T1000 (cell line): Measurements from ENCODE around the gene TUBA8.

Experiments
- DNase-seq: peaks from one replicate; lab custom pipeline; 2025; ENCODE audit warnings: mixed read lengths; lab: John Stamatoyannopoulos, UW

The TUBA8 gene

DNA sequence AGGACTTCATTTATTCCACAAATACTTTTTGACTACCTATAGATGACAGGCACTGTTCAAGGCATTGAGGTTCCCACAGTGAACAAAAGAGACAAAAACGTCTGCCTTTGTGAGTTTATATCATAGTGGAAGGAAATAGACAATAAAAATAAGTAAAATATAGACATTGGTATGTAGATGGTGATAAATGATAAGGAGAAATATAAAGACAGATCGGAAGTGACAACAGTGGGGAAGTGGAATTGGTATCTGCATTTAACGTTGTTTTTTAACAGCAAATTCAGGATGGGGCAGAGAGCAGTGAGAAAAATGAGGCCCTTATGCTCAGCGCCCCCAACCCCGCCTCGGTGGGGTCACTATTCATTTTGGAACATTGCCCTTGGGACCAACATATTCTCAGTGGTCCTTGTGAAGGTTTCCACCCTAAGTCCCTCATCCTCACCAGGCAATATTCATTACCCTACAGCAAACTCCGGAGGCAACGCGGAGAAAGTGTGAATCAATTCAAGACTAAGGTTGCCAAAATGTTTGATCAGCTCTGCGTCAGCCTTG is 33.4 kb upstream of the TUBA8 start:
- no peak for DNase-seq

DNA sequence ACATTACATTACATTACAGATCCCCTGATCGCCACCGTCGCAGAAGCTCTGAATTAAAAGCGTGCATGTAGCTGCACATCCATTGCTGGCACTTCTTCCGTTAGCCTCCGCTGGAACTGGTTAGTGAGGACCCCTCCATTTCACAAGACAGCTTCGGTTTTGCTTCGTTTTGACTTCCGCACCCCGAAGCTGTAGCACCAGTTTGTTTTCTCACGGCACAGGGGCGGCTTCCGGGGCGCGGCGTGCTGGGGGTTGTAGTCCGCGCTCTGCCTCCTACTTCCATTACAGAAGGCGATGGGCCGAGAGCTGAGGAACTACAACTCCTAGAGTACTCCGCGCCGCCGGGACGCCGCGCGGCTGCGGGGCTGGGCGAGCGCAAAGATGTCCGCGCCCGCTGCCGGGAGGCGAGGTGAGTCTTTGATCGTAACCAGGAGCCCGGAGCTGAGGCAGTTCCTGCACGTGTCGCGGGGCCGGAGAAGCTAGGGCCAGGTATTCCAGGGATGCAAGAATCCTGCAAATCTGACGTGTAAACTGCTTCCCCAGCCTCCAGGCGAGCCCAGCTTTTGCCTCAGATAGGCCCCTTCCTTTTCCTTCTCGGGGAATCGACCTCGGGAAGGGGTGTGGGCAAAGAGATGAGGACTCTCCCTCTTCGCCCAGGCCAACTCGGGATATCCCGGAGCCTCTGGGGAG is 32.8 kb upstream of the TUBA8 start, which contains the start of gene PEX26:
Gene PEX26 (plus strand): TSS at position 352 of the 690 bp plus-strand sequence. CDS start 387 bp downstream, outside the sequence.
- peak; percentile 88 for DNase-seq

- no peak for DNase-seq
Observed at GRCh38 chr22:18078329-18079041, 32.1 kb upstream of the TUBA8 start.

GRCh38 chr22:18079706-18080233 is 30.8 kb upstream of the TUBA8 start:
- no peak for DNase-seq

DNA sequence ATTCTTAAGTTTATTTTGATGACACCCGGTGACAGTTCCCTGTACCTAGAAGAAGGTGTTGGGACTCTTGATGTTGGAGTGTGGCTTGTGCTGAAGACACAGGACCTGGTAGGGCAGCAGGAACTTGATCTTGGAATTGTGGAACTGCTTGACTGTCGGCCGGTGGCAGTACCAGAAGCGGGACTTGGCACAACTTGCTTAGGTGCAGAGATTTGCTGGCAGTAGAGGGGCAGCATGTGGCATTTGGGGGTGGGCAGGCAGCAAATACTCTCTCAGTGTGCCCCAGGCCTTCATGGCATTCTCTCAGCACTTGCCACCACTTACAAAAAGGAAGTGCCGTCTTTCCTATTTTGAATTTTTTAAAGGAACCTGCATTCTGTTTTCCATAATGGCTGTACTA is 29.2 kb upstream of the TUBA8 start:
- no peak for DNase-seq

DNA sequence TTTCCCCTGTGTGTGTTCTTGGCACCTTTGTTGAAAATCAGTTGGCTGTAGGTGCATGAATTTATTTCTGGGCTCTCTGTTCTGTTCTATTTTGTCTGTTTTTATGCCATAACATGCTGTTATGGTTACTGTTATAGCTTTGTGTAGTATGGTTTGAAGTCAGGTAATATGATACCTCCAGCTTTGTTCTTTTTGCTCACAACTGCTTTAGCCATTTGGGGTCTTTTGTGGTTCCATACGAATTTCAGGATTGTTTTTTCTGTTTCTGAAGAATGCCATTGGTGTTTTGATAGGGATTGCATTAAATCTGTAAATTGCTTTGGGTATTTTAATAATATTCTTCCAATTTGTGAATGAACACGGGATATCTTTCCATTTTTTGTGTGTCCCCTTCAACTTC is 28.1 kb upstream of the TUBA8 start:
- DNase-seq: no peak

- no peak for DNase-seq
Observed at GRCh38 chr22:18083406-18083805, 27.2 kb upstream of the TUBA8 start.

DNA sequence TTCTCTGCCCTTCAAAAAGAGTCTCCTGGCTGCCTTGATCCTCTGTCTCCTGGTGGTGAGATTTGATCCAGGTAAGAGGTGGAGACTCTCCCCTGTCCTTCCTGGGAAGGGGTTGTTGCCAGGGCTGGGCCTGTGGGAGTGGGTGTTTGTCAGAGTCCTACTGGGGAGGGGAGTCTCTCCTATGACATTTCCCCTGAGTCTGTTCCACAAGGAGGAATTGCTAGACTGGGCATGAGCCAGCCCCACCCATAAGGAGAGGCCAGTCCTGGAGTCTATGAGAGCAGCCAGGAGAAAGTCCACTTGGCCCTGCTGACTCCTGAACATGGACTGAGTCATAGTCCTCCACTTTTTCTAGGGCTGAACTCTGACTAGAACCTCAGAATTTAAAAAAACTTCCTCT is 25.4 kb upstream of the TUBA8 start:
- DNase-seq: no peak

- no peak for DNase-seq
Observed at GRCh38 chr22:18087350-18087855, 23.2 kb upstream of the TUBA8 start.

GRCh38 chr22:18088825-18089568 is 21.6 kb upstream of the TUBA8 start:
- DNase-seq: no peak

DNA sequence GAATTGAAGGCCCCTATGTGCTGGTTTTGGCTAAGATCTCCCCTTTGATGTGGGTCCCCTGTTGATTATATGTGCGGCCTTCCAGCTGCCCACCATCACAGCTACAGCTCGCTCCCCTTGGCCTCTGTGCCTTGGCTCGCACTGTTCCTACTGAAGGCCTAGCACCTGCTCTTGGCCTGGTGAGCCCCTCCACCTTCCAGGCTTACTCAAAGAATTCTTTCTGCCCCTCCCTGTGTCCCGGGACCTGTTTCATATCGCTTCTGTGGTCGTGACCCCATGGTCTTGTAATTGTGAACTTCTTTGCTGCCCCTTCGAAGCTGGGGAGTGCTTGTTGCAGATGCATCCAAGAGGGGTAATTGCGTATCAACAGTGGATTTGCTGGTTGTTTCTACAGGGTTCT is 20.3 kb upstream of the TUBA8 start:
- DNase-seq: no peak

DNA sequence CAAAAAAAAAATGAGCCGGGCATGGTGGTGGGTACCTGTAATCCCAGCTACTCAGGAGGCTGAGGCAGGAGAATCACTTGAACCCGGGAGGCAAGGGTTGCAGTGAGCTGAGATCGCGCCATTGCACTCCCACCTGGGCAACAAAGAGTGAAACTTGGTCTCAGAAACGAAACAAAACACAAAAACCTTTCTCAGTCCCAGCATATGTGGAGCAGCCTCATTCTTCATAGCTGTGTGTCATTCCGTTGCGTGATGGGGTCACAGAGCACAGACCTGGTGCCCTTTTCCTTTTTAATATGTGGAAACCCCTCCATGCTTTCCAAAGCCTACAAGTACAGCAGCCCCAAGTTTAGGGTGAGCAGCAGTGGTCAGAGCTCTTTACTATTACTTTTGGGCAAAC is 19.1 kb upstream of the TUBA8 start:
- DNase-seq: no peak

- DNase-seq: no peak
Observed at GRCh38 chr22:18091916-18092526, 18.6 kb upstream of the TUBA8 start.

DNA sequence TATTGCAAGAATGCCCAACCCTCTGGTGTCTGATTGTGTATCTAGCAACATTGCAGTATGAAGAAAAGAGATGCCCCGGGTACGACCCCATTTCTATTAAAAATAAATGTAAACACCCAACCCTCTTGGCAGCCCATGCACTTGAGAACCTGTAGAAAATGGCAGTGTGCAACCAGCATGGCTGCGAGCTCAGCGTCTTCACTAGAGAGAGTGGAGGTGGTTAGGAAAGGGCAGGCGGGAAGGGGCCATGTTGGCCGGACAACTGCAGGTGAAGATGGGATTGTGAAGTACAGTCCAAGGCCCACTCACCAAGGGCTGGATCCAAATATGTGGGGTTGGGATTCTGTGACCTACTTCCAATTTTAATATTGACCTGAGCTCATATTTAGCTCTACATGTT is 16.9 kb upstream of the TUBA8 start:
- DNase-seq: no peak

- no peak for DNase-seq
Observed at GRCh38 chr22:18095101-18095805, 15.4 kb upstream of the TUBA8 start.

- DNase-seq: no peak
Observed at GRCh38 chr22:18096823-18097222, 13.8 kb upstream of the TUBA8 start.

DNA sequence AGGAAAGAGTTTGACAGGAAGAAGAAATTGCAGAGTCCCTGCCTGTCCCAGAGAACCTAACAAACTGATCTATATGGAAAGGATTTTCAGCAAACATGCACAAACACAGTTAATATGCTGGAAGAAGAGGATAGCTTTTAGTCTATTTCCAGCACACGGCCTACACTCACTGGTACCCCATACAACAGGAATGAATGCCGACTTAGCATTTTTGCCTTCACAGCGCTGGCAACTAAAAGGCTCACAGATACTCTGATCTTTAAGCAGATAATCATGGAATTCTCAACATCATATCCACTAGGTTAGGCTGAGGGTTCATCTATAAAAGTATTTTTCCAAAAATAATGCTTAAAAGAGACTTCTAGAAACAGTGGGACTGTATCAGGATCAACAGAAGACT is 9.8 kb upstream of the TUBA8 start:
- DNase-seq: no peak

DNA sequence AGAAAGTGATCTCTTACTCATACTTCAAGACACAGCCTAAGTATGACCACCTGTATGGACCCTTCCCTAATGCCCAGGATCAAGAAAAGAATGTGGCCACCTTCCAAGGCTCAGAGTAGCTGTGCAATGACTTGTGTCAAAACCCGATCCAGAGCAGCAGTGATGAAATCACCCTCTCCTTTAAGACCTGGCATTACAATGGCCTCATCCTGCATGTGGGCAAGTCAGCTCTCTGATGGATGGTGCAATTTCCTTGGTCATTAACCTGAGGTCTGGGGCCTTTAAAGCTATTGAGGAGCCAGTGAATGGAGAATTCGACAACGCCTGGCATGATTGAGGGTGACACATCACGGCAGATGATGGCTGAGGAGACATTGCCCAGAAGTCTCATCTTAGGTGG is 9.1 kb upstream of the TUBA8 start:
- no peak for DNase-seq

- no peak for DNase-seq
Observed at GRCh38 chr22:18103527-18104269, 6.9 kb upstream of the TUBA8 start.

DNA sequence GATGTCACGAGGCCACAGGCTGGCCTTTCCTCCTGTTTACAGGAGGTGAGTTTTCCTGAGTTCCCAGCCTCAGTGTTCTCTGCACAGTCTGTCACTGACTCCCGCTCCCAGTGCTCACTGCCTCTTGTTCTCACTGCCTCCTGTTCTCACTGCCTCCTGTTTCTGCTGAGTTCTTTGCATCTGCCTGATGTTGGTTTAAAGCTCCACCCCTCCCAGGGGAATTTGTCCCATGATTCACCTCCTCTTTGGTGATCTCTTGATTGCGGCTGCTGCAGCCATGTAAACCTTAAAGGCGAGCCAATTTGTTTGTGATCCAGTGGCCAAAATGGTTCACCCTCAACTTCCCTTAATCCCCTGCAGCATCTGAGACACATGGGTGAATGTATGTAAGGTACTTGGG is 6.0 kb upstream of the TUBA8 start:
- no peak for DNase-seq
